Measurements from ENCODE around the gene PSEN2.

- TF ChIP-seq CTCF (optimal IDR thresholded peaks at IDR 0.05 in 1 of 3, IDR thresholded peaks at IDR 0.05 in 1 of 3, conservative IDR thresholded peaks at IDR 0.05 in 1 of 3; ENCODE audit: extremely low read depth in 1 of 3, insufficient read depth in 2 of 3, low read length in 3 of 3) (peak; percentile 92 to 98 (median 95)), EZH2 (IDR thresholded peaks at IDR 0.05; ENCODE audit: low read length) (no peak)
These were observed 42.4 kb upstream of the PSEN2 start for GRCh38 chr1:226827968-226828513.
